AG08396 (cell line): ENCODE data around the gene TMEM269.

ENCODE experiments used
- DNase-seq: peaks from one replicate; pipeline ENCODE4 v3.0.0; 2012; ENCODE audit warnings: low spot score, mixed read lengths

The TMEM269 gene

GRCh38 chr1:42824481-42825035, 39.8 kb downstream of the TMEM269 start:
- no peak for DNase-seq

- no peak for DNase-seq
Observed at GRCh38 chr1:42825036-42825851, 40.5 kb downstream of the TMEM269 start.

GRCh38 chr1:42830631-42831030, 45.8 kb downstream of the TMEM269 start:
- no peak for DNase-seq

- no peak for DNase-seq
Observed at GRCh38 chr1:42831273-42831672, 46.5 kb downstream of the TMEM269 start.

- no peak for DNase-seq
Observed at GRCh38 chr1:42832641-42833240, 48.0 kb downstream of the TMEM269 start.

GRCh38 chr1:42833981-42834380, 49.2 kb downstream of the TMEM269 start:
- no peak for DNase-seq

- no peak for DNase-seq
Observed at GRCh38 chr1:42834803-42835202, 50.0 kb downstream of the TMEM269 start.

GRCh38 chr1:42835422-42835821, 50.6 kb downstream of the TMEM269 start:
- no peak for DNase-seq

GRCh38 chr1:42837709-42838108, 52.9 kb downstream of the TMEM269 start:
- no peak for DNase-seq

- DNase-seq: no peak
Observed at GRCh38 chr1:42838482-42839190, 53.8 kb downstream of the TMEM269 start.

GRCh38 chr1:42841010-42841409, 56.2 kb downstream of the TMEM269 start:
- DNase-seq: no peak

- no peak for DNase-seq
Observed at GRCh38 chr1:42841440-42842147, 56.8 kb downstream of the TMEM269 start.

GRCh38 chr1:42844592-42845140, 59.9 kb downstream of the TMEM269 start:
- peak; percentile 17 for DNase-seq

- no peak for DNase-seq
Observed at GRCh38 chr1:42845193-42845592, 60.4 kb downstream of the TMEM269 start.

GRCh38 chr1:42845866-42846256, 61.1 kb downstream of the TMEM269 start:
- DNase-seq: no peak

- DNase-seq: peak; percentile 98
Observed at GRCh38 chr1:42846257-42847110, 61.7 kb downstream of the TMEM269 start, which contains the start of gene ZNF691. TSS of gene ZNF691 (plus strand) at chr1:42846613. CDS start at chr1:42849659, 3,046 bp downstream.

GRCh38 chr1:42847111-42847595, 62.4 kb downstream of the TMEM269 start:
- no peak for DNase-seq

GRCh38 chr1:42847721-42848460, 63.1 kb downstream of the TMEM269 start:
- no peak for DNase-seq

- no peak for DNase-seq
Observed at GRCh38 chr1:42848823-42849537, 64.2 kb downstream of the TMEM269 start.
